ENCODE measurements around the gene KLF17. TPM values are rescaled to one million over a fixed set of nuclear protein-coding genes. Genes with fewer than 3 reads are reported as not detected.

KLF17 gene
- polyA plus RNA-seq, 3 donors = not detected

DNA sequence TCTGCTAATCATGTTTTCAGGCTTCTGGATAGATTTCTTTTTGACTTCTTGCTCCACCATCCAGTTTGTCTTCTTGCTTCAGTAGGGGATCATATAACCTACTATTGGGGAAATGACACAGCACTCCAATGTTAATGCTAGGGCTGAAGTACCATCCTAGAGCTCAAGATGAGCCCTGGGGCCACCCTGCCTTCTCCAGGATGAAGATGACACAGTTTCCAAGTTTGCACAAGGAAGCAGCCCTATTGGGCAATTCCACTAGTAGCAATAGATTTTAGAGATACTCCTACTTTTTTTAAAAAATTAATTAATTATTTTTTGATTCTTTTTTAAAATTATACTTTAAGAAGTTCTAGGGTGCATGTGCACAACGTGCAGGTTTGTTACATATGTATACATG is 34.1 kb downstream of the KLF17 start:
- Histone ChIP-seq H4K20me1 (ENCODE audit: insufficient read depth, low read length) (no peaks in the 10 kb centered on the region), H3K36me3 (replicated peaks in 1 of 2; ENCODE audit: control insufficient read depth in 1 of 2, insufficient read depth in 2 of 2, low read length in 2 of 2) (no peaks in the 10 kb centered on the region), H3K79me2 (ENCODE audit: insufficient read depth, low read length) (no peaks in the 10 kb centered on the region), H3K27me3 (ENCODE audit: control insufficient read depth in 2 of 2, insufficient read depth in 2 of 2, low read length in 2 of 2) (peaks cover 0 to 3% of the 10 kb centered on the region in 2 donors), H3K9ac (ENCODE audit: insufficient read depth, low read length, poor library complexity, severe bottlenecking) (no peak overlapping the region), H3K9me3 (replicated peaks in 1 of 2; ENCODE audit: control insufficient read depth in 1 of 2, insufficient read depth in 1 of 2, low read length in 2 of 2) (no peaks in the 10 kb centered on the region), H3K4me3 (replicated peaks in 1 of 3; ENCODE audit: low read depth in 2 of 3, low read length in 3 of 3) (no peak overlapping the region), H3K4me1 (ENCODE audit: control insufficient read depth in 1 of 2, insufficient read depth in 2 of 2, low read length in 2 of 2) (no peaks in the 10 kb centered on the region), H3K4me2 (replicated peaks; ENCODE audit: extremely low read depth, low read length, poor library complexity, severe bottlenecking) (no peak overlapping the region), H3K27ac (ENCODE audit: low read depth in 1 of 2, low read length in 2 of 2) (no peak overlapping the region), H2AFZ (ENCODE audit: insufficient read depth, low read depth, low read length, poor library complexity, severe bottlenecking) (no peak overlapping the region)
- no peak for DNase-seq
- TF ChIP-seq CTCF (IDR thresholded peaks at IDR 0.05) = no peak
- intact Hi-C loops (cut with micrococcal nuclease) = no loop called here
- Mint-ChIP-seq H3K4me1 (no peaks in the 10 kb centered on the region), H3K9me3 (peaks cover 0 to under 1% (median 0%) of the 10 kb centered on the region in 7 donors), H3K4me3 (peak overlapping the region in 1 of 2 donors; percentile 22), H3K36me3 (no peaks in the 10 kb centered on the region), H3K27ac (no peak overlapping the region), H3K27me3 (ENCODE audit: low read depth in 3 of 3) (peaks cover 3 to 12% (median 10%) of the 10 kb centered on the region in 3 donors)
- no CpG with 5 or more reads among the region's 1 CpG for WGBS (ENCODE audit: insufficient coverage)

- intact Hi-C loops (cut with micrococcal nuclease) = no loop called here
- Histone ChIP-seq H3K4me3 (replicated peaks in 1 of 3; ENCODE audit: low read depth in 2 of 3, low read length in 3 of 3) (no peak overlapping the region), H3K79me2 (ENCODE audit: insufficient read depth, low read length) (no peaks in the 10 kb centered on the region), H3K36me3 (replicated peaks in 1 of 2; ENCODE audit: control insufficient read depth in 1 of 2, insufficient read depth in 2 of 2, low read length in 2 of 2) (no peaks in the 10 kb centered on the region), H3K4me2 (replicated peaks; ENCODE audit: extremely low read depth, low read length, poor library complexity, severe bottlenecking) (no peak overlapping the region), H4K20me1 (ENCODE audit: insufficient read depth, low read length) (no peaks in the 10 kb centered on the region), H3K27ac (ENCODE audit: low read depth in 1 of 2, low read length in 2 of 2) (no peak overlapping the region), H2AFZ (ENCODE audit: insufficient read depth, low read depth, low read length, poor library complexity, severe bottlenecking) (no peak overlapping the region), H3K9ac (ENCODE audit: insufficient read depth, low read length, poor library complexity, severe bottlenecking) (no peak overlapping the region), H3K27me3 (ENCODE audit: control insufficient read depth in 2 of 2, insufficient read depth in 2 of 2, low read length in 2 of 2) (peaks cover 0 to 3% of the 10 kb centered on the region in 2 donors), H3K4me1 (ENCODE audit: control insufficient read depth in 1 of 2, insufficient read depth in 2 of 2, low read length in 2 of 2) (no peaks in the 10 kb centered on the region), H3K9me3 (replicated peaks in 1 of 2; ENCODE audit: control insufficient read depth in 1 of 2, insufficient read depth in 1 of 2, low read length in 2 of 2) (no peaks in the 10 kb centered on the region)
- Mint-ChIP-seq H3K36me3 (no peaks in the 10 kb centered on the region), H3K27me3 (ENCODE audit: low read depth in 3 of 3) (peaks cover 5 to 12% (median 10%) of the 10 kb centered on the region in 3 donors), H3K27ac (no peak overlapping the region), H3K9me3 (no peaks in the 10 kb centered on the region), H3K4me3 (no peak overlapping the region), H3K4me1 (no peaks in the 10 kb centered on the region)
- TF ChIP-seq CTCF (IDR thresholded peaks at IDR 0.05) = no peak
- DNase-seq = no peak
- WGBS (ENCODE audit: insufficient coverage) = no CpG with 5 or more reads among the region's 3 CpGs
These were observed 35.4 kb downstream of the KLF17 start for GRCh38 chr1:44154049-44154448.

Measured in CD14-positive monocyte (primary cell).